Heart left ventricle (tissue), 16 donors: ENCODE measurements around the gene MSMB. TPM values are rescaled to one million over a fixed set of nuclear protein-coding genes. Genes with fewer than 3 reads are reported as not detected.

Source experiments
- ATAC-seq, 4 donors: fragments of 200-7000 bp; cut with Tn5 transposase; one replicate each; pipeline ENCODE4 v1.9.1; 2020 to 2022; ENCODE audit warnings: moderate library complexity in 4 of 4, mild to moderate bottlenecking in 3 of 4, moderate number of reproducible peaks in 1 of 4
- DNase-seq, 5 donors: peaks; one replicate each; pipeline ENCODE4 v3.0.0-alpha.2; 2020
- H3K27ac ChIP-seq, 12 donors: fragments of 200-600 bp; sonication (generic) in 4 of 12; one replicate each; pipeline versions ENCODE4 v1.5.0 to v1.8.0; 2016 to 2022; ENCODE audit warnings: mild to moderate bottlenecking in 2 of 12
- H3K27me3 ChIP-seq, 9 donors: fragments of 200-600 bp; sonication (generic) in 2 of 9; one replicate each; pipeline versions ENCODE4 v1.5.1 to v1.8.0; 2016 to 2022; ENCODE audit warnings: mild to moderate bottlenecking in 3 of 9
- H3K36me3 ChIP-seq, 9 donors: fragments of 200-600 bp; sonication (generic) in 2 of 9; one replicate each; pipeline versions ENCODE4 v1.5.0 to v1.8.0; 2018 to 2022; ENCODE audit warnings: mild to moderate bottlenecking in 2 of 9
- H3K4me1 ChIP-seq, 12 donors: fragments of 200-600 bp; sonication (generic) in 4 of 12; one replicate each; pipeline versions ENCODE4 v1.5.0 to v1.8.0; 2016 to 2022; ENCODE audit warnings: mild to moderate bottlenecking in 3 of 12
- H3K4me3 ChIP-seq, 12 donors: fragments of 200-600 bp; sonication (generic) in 4 of 12; one replicate each; pipeline versions ENCODE4 v1.5.0 to v1.8.0; 2017 to 2022; ENCODE audit warnings: mild to moderate bottlenecking in 9 of 12, moderate library complexity in 4 of 12
- H3K9me3 ChIP-seq, 12 donors: fragments of 200-600 bp; sonication (generic) in 4 of 12; one replicate each; pipeline versions ENCODE4 v1.5.0 to v1.8.0; 2016 to 2022; ENCODE audit warnings: mild to moderate bottlenecking in 1 of 12
- POLR2A ChIP-seq, 2 donors: fragments of 450-650 bp; IDR thresholded peaks; one replicate each; pipeline ENCODE4 v1.6.1; 2017; ENCODE audit warnings: antibody characterized with exemption in 2 of 2, mild to moderate bottlenecking in 2 of 2, moderate library complexity in 2 of 2
- whole genome bisulfite sequencing, 4 donors: extraction: QIAGEN DNeasy Blood & Tissue Kit in 2 of 4; methylation state at CpG; one replicate each; pipeline versions ENCODE4 v1.1.5 to v1.1.7; 2013 to 2018; 5-methylcytosine and 5-hydroxymethylcytosine counted together
- intact Hi-C, 10 donors: fragments of 100-400 bp; cut with DNase I; formaldehyde crosslinking; loops; one replicate each; pipeline versions ENCODE4 v1.11.1 to v1.14.2; 2022
- polyA plus RNA-seq, 2 donors: library from polyadenylated mRNA; stranded (reverse); fragments of 200-250 nt; gene quantifications; one replicate each; pipeline ENCODE4 v1.2.3, GENCODE V29; 2013
- total RNA-seq, 9 donors: library from RNA; depleted of rRNA in 2 of 9; stranded (reverse); fragments of >200 nt in 2 of 9; fragmentation: NEBNext Ultra II Directional in 3 of 9; extraction: Animal tissue kit (Norgen Biotek cat#: 25700) in 3 of 9; gene quantifications; one replicate each; pipeline versions ENCODE4 v1.1.0 to v1.2.4, GENCODE V29; 2016 to 2023
- TF ChIP-seq, protein P1 (sequence below), 12 donors: fragments of 200-600 bp; sonication (generic) in 4 of 12; IDR thresholded peaks; one replicate each; pipeline versions ENCODE4 v1.5.0 to v1.8.0; 2018 to 2022; ENCODE audit warnings: antibody characterized with exemption in 12 of 12, mild to moderate bottlenecking in 5 of 12
- donor health status: ischemic (EF 13 %, LVEDD 7.1; RV severe dilation, severe dysfunction).
- donor health status: healthy with polysubstance abuse.
- donor health status: DM: no; HTN: yes; CAD: no.
- donor health status: DM: no; HTN: no; CAD: no.
- donor health status: ischemic (EF 25% LVEDD 6.9; RV normal size, moderate dysfunction).
- donor health status: ischemic (EF 25% LVEDD 5.7; RV mildly dilated, moderate dysfunction).
- donor health status: healthy.
- donor health status: DM: yes; HTN: yes; CAD: no.
- donor health status: ischemic (EF 35%, LVEDD 5.7; RV mildly dilated, moderate dysfunction).
- donor health status: nonischemic (EF 11% LVEDD 7.7; RV severe dilation, severe dysfunction).
- donor health status: DM: yes; HTN: yes; CAD: no.
- donor health status: PGD.
- donor health status: ischemic (EF 29% LVEDD 5.4; RV normal size, mild dysfunction).
- donor health status: nonischemic (EF 23%, LVEDD 6.1; RV moderate dilation, normal function).

The MSMB gene
- total and polyA plus RNA-seq, 11 donors = not detected

DNA sequence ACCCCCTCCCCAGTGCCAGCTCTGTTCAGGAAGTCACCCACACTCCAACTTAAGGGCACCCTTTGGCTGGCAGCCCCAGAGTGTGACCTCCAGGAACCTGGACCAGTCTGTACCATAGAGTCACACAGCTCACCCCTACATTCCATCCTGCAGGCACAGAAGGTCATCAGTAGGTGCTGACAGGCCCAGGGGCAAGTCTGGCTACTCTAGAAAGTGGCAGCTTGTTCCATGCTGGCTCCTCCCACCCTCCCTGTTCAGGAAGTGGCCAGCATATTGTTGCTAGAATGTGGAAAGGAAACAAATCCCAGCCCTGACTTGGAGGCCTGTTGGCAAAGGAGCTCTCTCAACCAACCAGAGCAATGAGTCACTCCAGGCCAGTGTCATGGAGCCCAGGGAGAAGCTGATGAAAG lies 12.5 kb downstream of the MSMB start:
- intact Hi-C loops = no loop called here
- no peaks in the 10 kb centered on the region for H3K36me3 ChIP-seq
- TF ChIP-seq POLR2A (IDR thresholded peaks at IDR 0.05) = no peak
- TF ChIP-seq, protein P1, sequence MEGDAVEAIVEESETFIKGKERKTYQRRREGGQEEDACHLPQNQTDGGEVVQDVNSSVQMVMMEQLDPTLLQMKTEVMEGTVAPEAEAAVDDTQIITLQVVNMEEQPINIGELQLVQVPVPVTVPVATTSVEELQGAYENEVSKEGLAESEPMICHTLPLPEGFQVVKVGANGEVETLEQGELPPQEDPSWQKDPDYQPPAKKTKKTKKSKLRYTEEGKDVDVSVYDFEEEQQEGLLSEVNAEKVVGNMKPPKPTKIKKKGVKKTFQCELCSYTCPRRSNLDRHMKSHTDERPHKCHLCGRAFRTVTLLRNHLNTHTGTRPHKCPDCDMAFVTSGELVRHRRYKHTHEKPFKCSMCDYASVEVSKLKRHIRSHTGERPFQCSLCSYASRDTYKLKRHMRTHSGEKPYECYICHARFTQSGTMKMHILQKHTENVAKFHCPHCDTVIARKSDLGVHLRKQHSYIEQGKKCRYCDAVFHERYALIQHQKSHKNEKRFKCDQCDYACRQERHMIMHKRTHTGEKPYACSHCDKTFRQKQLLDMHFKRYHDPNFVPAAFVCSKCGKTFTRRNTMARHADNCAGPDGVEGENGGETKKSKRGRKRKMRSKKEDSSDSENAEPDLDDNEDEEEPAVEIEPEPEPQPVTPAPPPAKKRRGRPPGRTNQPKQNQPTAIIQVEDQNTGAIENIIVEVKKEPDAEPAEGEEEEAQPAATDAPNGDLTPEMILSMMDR (IDR thresholded peaks at IDR 0.05) = no peak
- H3K27ac ChIP-seq = no peak overlapping the region
- H3K4me3 ChIP-seq = no peak overlapping the region
- peak in 1 of 5 donors; percentile 27 for DNase-seq
- no peak for ATAC-seq
- H3K9me3 ChIP-seq = no peaks in the 10 kb centered on the region
- H3K4me1 ChIP-seq = peaks cover under 1 to 18% (median 12%) of the 10 kb centered on the region in 12 donors
- H3K27me3 ChIP-seq = peaks cover 0 to 8% (median 0%) of the 10 kb centered on the region in 9 donors

DNA sequence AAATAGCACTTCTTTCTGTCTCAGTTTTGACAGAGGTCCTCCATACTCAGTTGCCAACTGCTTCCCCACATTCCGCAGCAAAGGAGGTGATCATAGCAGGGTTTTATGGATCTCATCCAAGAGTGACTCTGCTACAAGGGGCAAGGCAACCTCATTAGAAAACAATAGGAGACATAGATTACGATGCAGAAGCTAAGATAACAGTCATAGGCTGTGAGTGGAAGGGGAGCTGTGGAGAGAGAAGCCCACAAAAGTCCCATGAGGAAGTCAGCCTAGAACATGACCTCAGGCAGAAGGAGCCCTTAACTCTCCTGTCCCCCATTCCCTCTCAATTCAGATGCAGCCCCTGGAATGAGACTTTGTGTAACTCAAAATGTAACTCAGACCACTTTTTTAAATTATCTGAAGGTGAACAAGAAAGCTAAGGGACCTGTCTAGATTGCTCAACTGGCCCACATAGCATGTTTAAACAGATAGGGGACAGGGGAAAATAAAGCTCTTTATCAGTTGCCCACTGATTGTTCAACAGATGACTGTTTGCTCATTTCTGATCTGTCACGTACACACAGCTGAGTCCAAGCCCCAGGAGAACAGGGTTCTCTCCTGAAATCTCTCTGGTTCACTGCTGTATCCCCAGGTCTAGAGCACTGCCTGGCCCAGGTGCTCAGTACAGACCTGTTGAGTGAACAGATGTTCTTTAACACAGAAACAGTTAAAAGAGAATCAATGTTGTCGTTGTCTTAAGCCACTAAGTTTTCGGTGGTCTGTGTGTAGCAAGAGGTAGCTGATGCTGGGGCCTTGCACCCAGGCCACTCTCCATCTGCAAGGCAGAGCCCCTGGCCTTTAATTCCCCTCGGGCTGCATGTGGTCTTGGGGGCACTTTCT lies 14.2 kb downstream of the MSMB start:
- intact Hi-C loops = no loop called here
- TF ChIP-seq, protein P1 (IDR thresholded peaks at IDR 0.05) = no peak
- TF ChIP-seq POLR2A (IDR thresholded peaks at IDR 0.05) = no peak
- Histone ChIP-seq H3K27ac (no peak overlapping the region), H3K4me1 (peaks cover 10 to 35% (median 28%) of the 10 kb centered on the region in 12 donors), H3K27me3 (peaks cover 0 to 8% (median 0%) of the 10 kb centered on the region in 9 donors), H3K9me3 (no peaks in the 10 kb centered on the region), H3K36me3 (peaks cover 0 to 8% (median 0%) of the 10 kb centered on the region in 9 donors), H3K4me3 (no peak overlapping the region)
- WGBS, 4 donors = 74 to 95% (median 81%) methylated on average over 6 of the region's 6 CpGs
- ATAC-seq (no peak), DNase-seq (no peak)

DNA sequence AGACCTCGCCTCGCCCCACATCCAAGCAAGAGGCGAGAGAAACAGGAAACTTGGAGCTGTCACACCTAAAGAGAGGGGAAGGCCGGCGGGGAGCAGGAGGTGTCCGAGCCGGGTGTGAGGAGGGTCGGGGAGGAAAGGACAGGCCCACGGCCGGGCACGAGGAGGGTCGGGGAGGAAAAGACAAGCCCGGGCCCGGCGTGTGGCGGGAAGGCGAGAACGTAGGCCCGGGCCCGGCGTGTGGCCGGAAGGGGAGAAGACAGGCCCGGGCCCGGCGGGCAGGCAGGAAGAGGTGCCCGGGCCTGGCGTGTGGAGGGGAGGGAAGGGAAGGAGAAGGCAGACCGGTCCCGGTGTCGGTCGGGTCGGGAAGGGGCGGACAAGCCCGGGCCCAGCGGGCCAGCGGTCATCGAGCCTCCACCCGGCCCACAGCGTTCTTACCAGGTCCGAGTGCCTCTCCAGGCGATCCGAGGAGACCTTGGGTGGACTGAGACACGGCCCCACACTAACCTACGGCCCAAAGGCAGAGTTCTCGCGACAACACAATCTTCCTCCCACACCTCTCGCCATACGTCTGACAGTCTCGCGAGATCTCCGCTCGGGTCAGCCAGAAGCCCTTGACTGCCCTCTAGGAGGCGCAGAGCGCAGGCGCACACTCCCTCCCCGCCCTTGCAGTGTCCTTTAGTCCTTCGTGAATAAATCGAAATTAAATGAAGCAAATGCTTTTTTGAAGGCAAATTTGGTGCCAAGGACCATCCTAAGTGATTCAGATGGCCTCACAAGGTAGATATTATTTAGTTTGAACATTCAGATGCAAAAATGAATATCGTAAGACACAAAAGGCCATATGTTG lies 15.8 kb downstream of the MSMB start, which contains the start of gene NCOA4:
Gene NCOA4 (minus strand): TSS at position 533 of the 847 bp plus-strand sequence. CDS start 13,943 bp downstream, outside the sequence.
- Histone ChIP-seq H3K27ac (peak within 1 kb of the TSS; percentile 85 to 97 (median 92)), H3K27me3 (peaks cover 0 to under 1% (median 0%) of the 10 kb centered on the region in 9 donors), H3K4me3 (peak within 1 kb of the TSS; percentile 61 to 92 (median 82)), H3K9me3 (no peaks in the 10 kb centered on the region), H3K36me3 (peaks cover 0 to 18% (median 0%) of the 10 kb centered on the region in 9 donors), H3K4me1 (peaks cover 10 to 51% (median 44%) of the 10 kb centered on the region in 12 donors)
- TF ChIP-seq POLR2A (IDR thresholded peaks at IDR 0.05) = peak; percentile 79 to 82
- TF ChIP-seq, protein P1 (IDR thresholded peaks at IDR 0.05) = peak; percentile 47 to 88 (median 78)
- 1% methylated on average over 46 to 59 of the region's 59 CpGs for WGBS, 4 donors
- DNase-seq = peak; percentile 98 to 99 (median 99)
- intact Hi-C loops = no loop called here
- ATAC-seq = peak; percentile 97 to 99 (median 98)
